ENCODE data around the gene EFEMP2.

EFEMP2 gene

DNA sequence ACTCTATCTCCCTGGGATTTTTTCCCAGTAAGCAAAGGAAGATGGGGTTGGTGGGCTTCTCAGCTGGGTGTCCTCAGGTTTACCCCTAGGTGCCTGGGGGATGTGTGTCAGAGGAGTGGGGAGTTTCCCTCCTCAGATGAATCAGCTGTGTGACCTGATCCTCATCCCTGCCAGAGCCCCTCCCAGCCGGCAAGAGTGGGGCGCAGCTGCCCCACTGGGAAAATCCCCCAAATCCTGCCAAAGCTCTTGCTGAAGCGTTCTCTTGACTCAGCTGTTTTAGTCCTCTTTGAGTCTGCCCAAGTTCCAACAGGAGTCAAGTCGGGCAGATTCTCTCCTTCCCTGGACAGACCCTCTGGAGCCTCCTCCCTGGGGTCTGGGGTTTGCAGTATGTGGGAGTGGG lies 40.2 kb upstream of the EFEMP2 start:
- H3K4me3 ChIP-seq (ENCODE audit: low read depth, low read length) = no peak overlapping the region
- TF ChIP-seq, protein P1, sequence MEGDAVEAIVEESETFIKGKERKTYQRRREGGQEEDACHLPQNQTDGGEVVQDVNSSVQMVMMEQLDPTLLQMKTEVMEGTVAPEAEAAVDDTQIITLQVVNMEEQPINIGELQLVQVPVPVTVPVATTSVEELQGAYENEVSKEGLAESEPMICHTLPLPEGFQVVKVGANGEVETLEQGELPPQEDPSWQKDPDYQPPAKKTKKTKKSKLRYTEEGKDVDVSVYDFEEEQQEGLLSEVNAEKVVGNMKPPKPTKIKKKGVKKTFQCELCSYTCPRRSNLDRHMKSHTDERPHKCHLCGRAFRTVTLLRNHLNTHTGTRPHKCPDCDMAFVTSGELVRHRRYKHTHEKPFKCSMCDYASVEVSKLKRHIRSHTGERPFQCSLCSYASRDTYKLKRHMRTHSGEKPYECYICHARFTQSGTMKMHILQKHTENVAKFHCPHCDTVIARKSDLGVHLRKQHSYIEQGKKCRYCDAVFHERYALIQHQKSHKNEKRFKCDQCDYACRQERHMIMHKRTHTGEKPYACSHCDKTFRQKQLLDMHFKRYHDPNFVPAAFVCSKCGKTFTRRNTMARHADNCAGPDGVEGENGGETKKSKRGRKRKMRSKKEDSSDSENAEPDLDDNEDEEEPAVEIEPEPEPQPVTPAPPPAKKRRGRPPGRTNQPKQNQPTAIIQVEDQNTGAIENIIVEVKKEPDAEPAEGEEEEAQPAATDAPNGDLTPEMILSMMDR (conservative IDR thresholded peaks at IDR 0.05; ENCODE audit: low read depth, low read length) = no peak
- DNase-seq (ENCODE audit: low read depth) = peak; percentile 50

DNA sequence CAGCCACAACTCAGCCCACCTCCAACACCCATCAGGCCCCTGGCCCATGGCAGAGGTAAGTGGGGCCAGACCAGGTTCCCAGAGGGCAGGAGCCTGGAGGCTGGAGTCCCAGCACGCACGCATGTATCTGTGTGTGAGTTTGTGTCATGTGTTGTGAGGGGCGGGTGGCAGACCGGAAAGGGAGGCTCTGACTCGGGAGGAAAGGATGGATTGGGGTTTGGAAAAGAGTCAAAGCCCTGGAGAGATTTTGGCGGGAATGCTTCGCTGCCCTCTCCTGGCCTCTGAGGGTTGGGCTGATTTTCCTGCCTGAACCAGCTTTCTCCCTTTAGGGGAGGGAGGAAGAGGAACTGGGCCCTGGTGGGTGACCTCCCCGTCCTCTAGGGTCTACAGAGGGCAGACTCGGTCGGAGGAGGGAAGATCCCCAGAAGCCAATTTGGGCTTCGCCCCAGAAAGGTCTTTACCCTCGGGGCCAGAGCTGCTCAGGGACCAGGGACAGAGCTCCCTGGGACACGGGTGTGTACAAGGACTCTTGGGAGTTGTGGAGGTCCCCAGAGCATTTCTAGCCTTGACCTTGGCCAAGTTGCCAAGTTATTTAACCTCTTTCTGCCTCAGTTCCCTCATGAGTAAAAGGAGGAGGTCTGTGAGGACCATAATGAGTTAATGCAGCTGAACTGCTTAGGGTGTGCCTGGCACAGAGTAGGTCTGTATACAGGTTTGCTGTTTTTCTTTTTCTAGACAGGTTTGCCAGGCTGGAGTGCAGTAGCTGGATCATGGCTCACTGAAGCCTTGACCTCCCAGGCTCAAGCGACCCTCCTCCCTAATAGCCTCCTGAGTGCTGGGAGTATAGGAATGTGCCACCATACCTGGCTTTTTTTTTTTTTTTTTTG lies 39.3 kb upstream of the EFEMP2 start:
- TF ChIP-seq, protein P1 (conservative IDR thresholded peaks at IDR 0.05; ENCODE audit: low read depth, low read length) = peak; percentile 16
- H3K4me3 ChIP-seq (ENCODE audit: low read depth, low read length) = no peak overlapping the region
- peak; percentile 50 for DNase-seq (ENCODE audit: low read depth)

DNA sequence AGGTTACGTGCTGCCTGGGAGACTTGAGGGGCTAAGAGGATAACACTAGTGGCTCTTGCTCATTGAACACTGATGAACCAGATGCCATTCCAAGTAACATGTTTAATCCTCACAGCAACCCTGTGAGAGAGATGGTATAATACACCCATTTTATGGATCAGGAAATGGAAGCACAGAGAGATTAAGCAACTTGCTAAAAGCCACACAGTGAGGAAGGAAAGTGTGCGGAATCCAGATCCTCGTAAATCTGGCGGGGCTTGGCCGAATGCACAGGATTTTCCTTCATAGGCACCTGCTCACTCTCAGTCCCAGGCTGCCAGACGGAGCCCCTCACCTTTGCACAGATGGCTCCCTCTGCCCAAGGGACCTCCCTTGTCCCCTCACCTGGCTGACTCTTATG lies 35.3 kb upstream of the EFEMP2 start:
- no peak for DNase-seq (ENCODE audit: low read depth)
- TF ChIP-seq, protein P1 (conservative IDR thresholded peaks at IDR 0.05; ENCODE audit: low read depth, low read length) = no peak
- no peak overlapping the region for H3K4me3 ChIP-seq (ENCODE audit: low read depth, low read length)

DNA sequence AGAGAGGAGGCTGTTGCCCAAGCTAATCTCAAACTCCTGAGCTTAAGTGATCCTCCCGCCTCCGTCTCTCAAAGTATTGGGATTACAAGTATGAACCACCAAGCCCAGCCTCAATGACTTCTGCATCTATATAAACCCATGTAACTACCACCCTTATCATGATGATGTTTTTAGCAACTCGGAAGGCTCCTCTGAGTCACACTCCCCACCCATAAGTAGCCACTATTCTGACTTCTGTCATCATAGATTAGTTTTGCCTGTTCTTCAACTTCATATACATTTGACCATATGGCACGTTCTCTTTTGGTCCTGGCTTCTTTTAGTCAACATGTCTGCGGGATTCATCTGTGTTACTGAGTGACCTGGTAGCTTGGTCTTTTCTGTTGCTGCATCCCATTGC lies 34.0 kb upstream of the EFEMP2 start:
- no peak overlapping the region for H3K4me3 ChIP-seq (ENCODE audit: low read depth, low read length)
- TF ChIP-seq, protein P1 (conservative IDR thresholded peaks at IDR 0.05; ENCODE audit: low read depth, low read length) = no peak
- DNase-seq (ENCODE audit: low read depth) = no peak

DNA sequence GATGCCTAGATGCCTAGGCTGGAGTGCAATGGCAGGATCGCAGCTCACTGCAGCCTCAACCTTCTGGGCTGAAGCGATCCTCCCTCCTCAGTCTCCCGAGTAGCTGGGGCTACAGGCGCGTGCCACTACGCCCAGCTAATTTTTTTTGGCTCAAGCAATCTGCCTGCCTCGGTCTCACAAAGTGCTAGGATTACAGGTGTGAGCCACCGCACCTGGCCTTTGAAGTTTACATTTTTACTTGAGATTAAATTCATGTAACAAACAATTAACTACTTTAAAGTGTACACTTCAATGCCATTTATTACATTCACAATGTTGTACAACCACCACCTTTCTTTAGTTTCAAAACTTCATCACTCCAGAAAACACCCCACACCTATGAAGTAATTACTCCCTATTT lies 31.1 kb upstream of the EFEMP2 start:
- H3K4me3 ChIP-seq (ENCODE audit: low read depth, low read length) = no peak overlapping the region
- TF ChIP-seq, protein P1 (conservative IDR thresholded peaks at IDR 0.05; ENCODE audit: low read depth, low read length) = no peak
- DNase-seq (ENCODE audit: low read depth) = no peak

DNA sequence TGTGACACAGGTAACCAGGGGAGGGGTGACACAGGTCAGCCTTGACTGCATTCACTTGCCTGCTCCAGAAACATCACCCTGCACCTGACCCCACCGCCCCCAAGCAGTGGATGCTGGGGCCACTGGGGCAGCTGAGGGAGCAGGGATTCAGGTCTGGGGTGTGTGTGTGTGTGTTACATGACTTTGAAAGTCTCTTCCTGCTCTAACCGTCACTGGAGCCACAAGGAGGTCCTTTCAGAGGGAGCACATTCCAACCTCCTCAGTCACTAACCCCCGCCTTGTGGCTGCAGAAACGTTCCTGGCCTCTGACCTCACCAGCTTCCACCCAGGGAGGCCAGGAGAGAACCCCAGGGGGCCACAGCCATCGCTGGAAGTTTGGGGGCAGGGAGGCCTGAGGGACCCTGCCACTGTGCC lies 30.5 kb upstream of the EFEMP2 start:
- TF ChIP-seq, protein P1 (conservative IDR thresholded peaks at IDR 0.05; ENCODE audit: low read depth, low read length) = no peak
- peak; percentile 58 for DNase-seq (ENCODE audit: low read depth)
- H3K4me3 ChIP-seq (ENCODE audit: low read depth, low read length) = no peak overlapping the region

DNA sequence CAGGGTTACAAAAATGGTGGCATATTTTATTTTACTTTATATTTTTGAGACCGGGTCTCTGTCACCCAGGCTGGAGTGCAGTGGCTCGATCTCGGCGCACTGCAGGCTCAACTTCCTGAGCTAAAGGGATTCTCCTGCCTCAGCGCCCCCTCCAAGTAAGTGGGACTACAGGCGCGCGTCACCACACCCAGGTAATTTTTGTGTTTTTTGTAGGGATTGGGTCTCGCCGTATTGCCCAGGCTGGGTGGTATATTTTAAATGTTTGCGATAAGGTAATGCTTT lies 28.2 kb upstream of the EFEMP2 start:
- TF ChIP-seq, protein P1 (conservative IDR thresholded peaks at IDR 0.05; ENCODE audit: low read depth, low read length) = no peak
- no peak for DNase-seq (ENCODE audit: low read depth)
- no peak overlapping the region for H3K4me3 ChIP-seq (ENCODE audit: low read depth, low read length)

Measured in choroid plexus epithelial cell (primary cell).